GM20431 (cell line): ENCODE results near the gene TIPARP.
"Not testable (repeated sequence)": the region's sequence is repeated elsewhere in the genome, so short reads cannot be mapped to it uniquely, and the experiment has no call there.

ENCODE experiments used
- in situ Hi-C: fragments of 300-500 bp; cut with MseI, MboI; formaldehyde crosslinking; loops from one replicate; pipeline ENCODE4 v1.15.0; 2020; ENCODE audit warnings: low sequenced_read_pairs; ENCODE audit not compliant: unreplicated experiment

TIPARP gene

DNA sequence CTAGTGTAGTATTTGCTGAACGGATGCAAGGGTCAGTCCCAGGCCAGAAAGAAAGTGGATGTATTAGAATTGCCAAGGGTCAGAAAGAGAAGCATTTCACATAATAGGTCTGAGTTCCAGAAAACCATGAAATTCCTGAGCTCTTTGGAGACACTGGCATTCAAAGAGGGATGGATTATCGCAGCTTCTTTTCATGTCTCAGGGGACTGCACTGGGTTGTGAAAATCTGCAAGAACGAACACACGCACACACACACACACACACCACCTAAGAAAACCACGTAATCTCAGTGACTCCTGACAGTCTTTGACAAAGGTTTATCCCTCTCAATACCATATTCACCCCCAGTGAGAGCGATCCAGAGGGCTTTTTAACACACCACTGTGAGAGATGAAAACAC lies 57.9 kb downstream of the TIPARP start:
- in situ Hi-C loops: no loop called here

DNA sequence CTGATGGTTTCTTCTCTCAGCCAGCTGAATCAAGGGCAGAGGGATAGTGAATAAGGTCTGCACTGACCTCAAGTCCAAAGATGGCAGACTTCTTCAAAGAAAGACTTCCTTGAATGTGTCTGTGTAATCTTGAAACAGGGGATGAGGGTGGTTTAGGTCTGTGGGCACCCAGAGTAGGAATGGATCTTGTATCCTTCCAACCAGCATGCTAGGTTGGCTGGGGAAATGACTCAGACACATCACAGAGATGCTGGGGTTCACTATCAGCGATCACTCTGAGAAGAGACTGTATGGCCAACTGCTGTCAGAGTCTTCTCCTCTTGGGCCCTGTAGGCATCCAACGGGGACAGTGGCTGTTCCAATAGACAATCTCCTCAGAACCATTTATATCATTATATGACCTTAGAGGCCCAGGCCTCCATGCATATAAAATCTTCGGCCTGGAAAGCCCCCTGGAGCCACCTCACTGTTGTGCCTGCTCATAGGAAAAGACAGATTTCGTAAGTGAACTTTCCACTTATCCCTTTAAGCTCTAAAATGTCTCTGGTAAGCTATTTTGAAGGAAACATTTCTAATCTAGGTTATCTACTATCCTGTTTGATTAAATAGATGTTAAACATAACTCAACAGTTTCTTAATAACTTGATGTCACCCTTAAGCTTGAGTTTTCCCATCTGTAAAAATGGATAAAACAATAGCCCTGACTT lies 58.5 kb downstream of the TIPARP start:
- in situ Hi-C loops: no loop called here

DNA sequence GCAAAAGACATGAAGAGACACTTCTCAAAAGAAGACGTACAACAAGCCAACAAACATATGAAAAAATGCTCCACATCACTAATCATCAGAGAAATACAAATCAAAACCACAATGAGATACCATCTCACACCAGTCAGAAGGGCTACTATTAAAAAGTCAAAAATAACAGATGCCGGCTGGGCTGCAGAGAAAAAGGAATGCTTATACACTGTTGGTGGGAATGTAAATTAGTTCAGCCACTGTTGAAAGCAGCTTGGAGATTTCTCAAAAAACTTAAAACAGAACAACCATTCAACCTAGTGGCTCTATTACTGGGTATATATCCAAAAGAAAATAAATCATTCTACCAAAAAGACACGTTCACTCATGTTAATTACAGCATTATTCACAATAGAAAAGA lies 60.3 kb downstream of the TIPARP start:
- in situ Hi-C loops: not testable (repeated sequence)

DNA sequence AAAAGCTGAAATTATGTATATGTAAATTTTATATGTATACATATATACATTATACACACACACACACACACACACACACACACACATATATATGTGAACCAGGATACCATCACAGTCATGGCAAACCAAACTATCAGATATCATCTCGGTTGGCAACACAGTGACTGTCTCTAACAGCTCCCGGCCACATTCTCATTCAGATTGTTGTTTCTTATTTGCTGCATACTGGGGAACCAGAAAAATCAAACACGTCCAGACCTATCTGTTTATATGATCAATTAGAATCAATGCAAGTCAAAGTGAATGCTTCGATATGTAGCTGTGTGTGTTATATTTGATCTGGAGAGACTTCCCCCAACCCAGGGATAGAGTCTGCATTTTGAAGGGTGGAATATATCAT lies 61.1 kb downstream of the TIPARP start:
- in situ Hi-C loops: no loop called here

DNA sequence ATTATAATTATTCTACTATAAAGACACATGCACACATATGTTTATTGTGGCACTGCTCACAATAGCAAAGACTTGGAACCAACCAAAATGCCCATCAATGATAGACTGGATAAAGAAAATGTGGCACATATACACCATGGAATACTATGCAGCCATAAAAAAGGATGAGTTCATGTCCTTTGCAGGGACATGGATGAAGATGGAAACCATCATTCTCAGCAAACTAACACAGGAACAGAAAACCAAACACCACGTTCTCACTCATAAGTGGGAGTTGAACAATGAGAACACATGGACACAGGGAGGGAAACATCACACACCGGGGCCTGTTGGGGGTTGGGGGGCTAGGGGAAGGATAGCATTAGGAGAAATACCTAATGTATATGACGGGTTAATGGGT lies 62.7 kb downstream of the TIPARP start:
- in situ Hi-C loops: not testable (repeated sequence)

DNA sequence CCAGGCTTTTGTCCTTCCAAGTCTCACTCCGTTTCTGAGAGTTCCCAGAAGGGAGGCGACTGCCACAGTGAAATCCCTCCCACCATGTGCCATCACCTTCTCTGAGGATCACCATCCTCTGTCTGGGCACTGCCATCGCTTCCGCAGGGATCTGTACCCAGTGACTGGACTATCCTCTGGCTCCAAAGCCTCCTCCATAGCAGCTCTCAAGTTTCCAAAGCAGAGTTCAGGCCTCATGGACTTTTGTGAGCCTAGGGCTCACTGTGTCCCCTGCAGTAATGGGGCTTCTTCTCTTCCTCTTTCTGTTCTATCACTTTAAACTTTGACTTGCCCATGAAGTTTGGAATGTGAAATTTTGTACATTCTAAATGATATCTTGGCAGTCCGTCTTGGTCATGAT lies 63.9 kb downstream of the TIPARP start:
- in situ Hi-C loops: no loop called here

DNA sequence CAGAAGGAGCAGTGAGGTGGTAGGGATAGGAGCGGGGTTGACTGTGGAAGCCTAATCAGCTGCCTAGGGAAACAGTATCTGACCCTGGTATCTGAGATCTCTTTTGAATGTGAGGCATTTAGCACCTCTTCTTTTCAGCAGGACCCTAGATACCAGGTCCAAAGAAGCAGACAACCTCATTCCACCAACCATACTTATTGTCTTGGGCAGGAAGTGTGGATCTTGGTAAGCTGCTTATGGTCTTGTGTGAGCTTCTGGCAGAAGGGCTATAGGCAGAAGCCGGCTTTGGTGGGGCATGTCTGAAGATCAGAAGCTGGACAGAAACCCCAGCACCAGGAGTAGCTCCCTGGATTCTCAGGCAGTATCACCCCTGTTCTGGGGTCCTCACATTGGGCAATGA lies 65.6 kb downstream of the TIPARP start:
- in situ Hi-C loops: no loop called here

DNA sequence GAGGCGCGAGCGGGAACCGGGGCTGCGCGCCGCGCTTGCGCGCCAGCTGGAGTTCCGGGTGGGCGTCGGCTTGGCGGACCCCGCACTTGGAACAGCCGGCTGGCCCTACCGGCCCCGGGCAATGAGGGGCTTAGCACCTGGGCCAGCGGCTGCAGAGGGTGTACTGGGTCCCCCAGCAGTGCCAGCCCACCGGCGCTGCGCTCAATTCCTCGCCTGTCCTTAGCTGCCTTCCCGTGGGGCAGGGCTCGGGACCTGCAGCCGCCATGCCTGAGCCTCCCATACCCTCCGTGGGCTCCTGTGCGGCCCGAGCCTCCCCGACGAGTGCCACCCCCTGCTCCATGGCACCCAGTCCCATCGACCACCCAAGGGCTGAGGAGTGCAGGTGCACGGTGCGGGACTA lies 66.2 kb downstream of the TIPARP start:
- in situ Hi-C loops: not testable (repeated sequence)

DNA sequence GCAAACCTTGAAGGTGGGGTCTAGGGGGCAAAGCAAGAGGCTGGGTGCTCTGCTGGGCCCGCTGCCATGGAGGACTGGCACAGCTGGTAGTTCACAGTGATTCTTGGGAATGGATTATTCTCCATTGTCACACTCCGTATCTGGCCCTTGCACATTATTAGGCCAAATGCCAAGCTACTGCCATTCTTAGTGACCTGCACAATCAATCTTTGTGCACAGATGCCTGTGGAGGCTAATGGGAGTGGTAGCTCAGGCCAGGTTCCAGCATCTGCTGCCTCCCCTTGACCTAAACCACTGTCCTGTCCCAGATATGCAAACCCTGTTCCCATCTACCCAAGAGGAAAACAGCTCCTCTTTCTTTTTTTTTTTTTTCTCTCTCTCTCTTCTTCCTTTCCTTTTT lies 67.5 kb downstream of the TIPARP start:
- in situ Hi-C loops: no loop called here

DNA sequence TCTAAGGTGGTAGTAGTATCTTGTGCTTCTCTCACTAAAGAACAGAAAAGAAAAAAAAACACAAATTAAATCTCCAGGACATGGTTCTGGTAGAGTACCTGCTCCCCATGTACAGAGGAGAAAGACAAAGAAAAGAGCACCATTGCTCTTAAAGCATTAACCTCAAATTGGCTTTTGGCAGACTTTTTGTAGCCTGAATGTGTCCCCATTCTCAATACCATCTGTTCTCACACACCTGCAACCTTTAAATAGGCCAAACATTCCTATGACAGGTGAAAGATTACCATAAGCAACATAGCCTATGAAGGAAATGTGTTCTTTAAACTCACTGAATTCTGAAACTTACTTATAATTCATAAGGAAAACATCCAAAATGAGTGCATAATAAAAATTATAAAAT lies 68.0 kb downstream of the TIPARP start:
- in situ Hi-C loops: no loop called here

DNA sequence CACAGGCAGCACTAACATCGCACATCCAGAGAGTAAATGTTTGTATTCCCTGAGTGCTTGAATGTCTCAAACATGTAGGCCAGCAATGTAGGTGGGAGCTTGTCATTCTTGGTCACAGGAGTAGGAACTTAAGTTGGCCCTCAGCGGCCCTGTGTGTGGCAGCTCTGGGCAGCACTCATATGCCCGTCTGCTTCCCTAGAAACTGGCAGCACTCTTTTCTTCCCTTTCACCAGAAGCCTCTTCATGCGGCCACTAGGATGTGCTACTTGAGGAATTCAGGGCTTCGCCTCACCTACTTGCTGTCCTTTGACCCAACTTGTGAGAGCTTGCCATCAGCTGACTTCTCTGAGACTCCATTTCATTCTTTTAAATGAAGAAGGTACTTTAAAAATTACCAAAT lies 69.5 kb downstream of the TIPARP start:
- in situ Hi-C loops: no loop called here

DNA sequence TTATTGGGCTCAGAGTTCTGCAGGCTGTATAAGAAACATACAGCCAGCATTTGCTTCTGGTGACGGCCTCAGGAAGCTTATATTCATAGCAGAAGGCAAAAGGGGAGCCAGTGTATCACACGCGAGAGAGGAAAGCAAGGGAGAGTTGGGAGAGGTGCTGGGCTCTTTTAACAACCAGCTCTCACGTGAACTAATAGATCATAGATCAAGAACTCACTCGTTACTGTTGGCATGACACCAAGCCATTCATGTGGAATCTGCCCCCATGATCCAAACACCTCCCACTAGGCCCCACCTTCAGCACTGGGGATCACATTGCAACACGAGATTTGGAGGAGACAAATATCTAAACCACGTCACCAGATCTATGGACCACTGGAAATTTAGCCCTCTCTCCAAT lies 70.2 kb downstream of the TIPARP start:
- in situ Hi-C loops: no loop called here

DNA sequence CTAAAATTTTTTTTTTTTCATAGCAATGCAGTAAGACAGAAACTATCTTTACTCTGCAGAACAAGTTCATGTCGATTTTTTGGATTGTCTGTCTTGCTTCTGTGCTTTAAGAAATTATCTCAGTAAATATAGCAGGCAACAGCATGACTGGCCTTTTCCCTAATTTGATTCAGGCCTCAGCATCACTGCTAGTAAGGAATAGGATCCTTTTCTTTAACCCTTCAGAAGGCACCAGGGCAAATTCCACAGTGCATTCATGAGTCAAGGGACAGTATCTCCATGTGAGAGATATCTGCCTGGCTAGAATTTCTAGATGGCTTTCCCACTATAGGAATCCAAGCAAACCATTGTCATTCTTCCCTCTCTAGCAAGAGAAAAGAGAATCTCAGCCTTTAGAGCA lies 71.4 kb downstream of the TIPARP start:
- in situ Hi-C loops: no loop called here

DNA sequence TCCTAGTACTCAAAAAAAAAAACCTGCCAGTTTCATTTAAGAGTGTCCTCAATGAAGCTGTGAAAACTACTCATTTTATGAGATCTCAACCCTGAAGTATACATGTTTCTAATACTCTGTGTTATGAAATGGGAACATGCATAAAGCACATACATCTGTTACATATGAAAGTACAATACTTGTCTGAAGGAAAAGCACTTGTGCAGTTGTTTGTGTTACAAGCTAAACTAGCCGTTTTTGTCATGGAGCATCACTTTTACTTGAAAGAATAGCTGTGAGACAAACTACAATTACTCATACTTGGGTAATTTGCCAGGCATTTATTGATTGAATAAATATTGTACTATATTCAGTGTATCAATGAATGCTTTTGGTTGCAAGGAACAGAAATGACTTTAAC lies 72.7 kb downstream of the TIPARP start:
- in situ Hi-C loops: no loop called here

DNA sequence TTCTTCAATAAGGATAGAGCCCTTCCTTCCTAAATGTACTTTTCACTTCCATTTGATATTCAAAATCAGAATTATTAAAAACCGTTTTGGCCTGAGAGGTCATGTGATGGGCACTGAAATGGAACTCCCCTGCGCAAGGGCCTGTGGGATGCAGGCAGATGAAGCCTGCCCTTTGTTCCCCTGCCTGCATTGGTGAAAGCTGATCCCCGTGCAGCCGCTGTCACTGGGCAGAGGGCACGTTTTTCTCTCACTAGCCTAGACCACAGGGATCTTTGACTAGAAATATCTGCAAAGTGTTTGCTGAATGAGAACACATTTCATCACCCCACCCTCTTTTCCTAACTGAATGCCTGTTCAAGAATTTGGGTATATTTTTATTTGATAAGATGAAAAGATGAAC lies 74.9 kb downstream of the TIPARP start:
- in situ Hi-C loops: no loop called here

DNA sequence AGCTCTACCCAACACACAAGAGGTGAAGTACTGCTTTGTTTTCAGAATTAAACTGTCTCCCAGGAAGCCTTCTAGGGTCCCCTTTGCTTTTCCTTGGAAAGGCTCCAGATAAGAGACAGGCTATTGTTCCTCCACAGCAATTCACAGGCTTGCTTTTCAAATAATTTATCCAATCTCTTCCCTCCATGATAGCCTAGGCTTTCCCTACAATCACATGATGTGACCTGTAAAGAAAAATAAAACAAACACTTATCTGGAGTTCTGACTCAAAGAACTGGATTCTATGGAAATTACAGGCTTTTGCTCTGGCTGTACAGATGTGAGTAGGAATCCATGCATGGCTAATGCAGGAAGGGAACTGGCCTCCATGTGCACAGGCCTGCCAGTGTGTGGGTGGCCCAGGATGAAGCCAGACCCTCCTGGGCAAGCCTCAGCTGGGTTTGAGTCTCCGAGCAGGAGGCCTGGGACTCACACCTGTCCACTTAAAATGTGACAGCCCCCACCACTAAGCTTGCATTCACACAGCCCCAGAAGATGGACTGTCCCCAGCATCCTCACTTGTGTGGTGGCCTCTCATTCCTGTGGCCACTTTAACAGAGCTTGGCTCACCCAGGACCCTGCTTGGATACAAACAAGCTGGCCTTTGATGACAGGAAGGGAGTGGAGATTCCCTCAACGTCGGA lies 75.9 kb downstream of the TIPARP start:
- in situ Hi-C loops: no loop called here

DNA sequence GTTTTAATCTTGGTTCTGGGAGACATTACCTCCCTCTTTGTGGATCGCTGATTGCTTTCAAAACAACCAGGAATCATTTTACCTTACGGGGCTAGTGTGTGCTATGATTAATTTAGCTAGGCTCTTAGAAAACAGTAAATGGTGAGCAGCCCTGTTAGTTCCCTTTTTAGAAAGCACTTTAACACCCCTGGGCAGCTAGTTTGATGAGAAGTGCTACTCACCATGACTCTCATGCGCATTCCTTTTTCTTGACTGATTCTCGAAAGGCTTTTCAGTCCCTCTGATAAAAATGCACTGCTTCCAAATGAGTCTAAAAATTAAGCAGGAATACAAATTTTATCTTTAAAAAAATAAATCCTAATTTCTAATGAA lies 76.5 kb downstream of the TIPARP start:
- in situ Hi-C loops: no loop called here

DNA sequence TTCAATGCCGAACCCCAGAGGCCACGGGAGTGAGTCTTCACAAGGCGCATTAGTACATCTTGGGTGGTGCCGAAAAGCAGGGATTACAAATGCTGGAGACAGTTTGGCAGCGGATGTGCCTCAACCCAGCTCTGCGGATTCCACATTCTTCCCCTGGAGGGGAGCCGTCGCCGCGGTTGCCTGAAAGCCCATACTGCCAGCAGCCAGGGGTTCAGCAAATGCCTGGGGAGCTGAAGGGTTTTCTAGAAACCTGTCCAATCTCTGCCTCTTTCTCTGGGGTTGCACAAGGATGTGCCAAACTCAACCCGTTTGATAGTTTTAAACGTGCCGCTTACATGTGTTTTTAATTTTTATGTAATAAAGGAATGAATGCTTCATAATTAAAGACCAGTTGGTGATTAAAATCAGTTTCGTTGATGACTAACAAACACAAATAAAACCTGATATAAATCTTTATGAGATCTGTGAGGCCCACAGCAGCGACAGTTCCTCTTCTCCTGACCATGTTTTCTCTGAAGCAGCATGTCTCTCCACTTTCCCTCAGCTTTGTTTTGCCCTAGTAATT lies 77.2 kb downstream of the TIPARP start:
- in situ Hi-C loops: no loop called here
